H1 (cell line): Measurements from ENCODE around the gene XAB2. TPM values are rescaled to one million over a fixed set of nuclear protein-coding genes. Genes with fewer than 3 reads are reported as not detected.

ENCODE experiments used
- CTCF ChIA-PET: fragments of 300-600 bp; sonication (Branson Sonifier 250); formaldehyde crosslinking; loops from one replicate; lab custom pipeline; 2021; ENCODE audit not compliant: partially characterized antibody; lab: Charles Lee
- POLR2A ChIA-PET: fragments of 300-600 bp; sonication (Branson Sonifier 250); formaldehyde crosslinking; loops from one replicate; lab custom pipeline; 2021; ENCODE audit warnings: inconsistent platforms; ENCODE audit not compliant: partially characterized antibody; lab: Charles Lee
- DNase-seq, 2 experiments: peaks; one replicate each; pipeline versions ENCODE4 v3.0.0 to v3.0.0-alpha.2; 2010 to 2022; ENCODE audit warnings: low spot score in 2 of 2, low read depth in 1 of 2, mixed read lengths in 1 of 2
- FAIRE-seq: peaks from 2 replicates; lab custom pipeline; 2011; peaks lifted over from hg19 to GRCh38; lab: Jason Lieb, UNC
- H2AFZ ChIP-seq: 2 replicates; pipeline ENCODE4 v1.8.1; 2012; ENCODE audit warnings: low read length, inconsistent platforms
- H2AK5ac ChIP-seq: 2 replicates; pipeline ENCODE4 v1.6.1; 2013; ENCODE audit warnings: low read depth, low read length
- H2BK120ac ChIP-seq: replicated peaks from 2 replicates; pipeline ENCODE3; 2013; ENCODE audit warnings: low read depth, low read length, inconsistent platforms
- H2BK12ac ChIP-seq: 2 replicates; pipeline ENCODE4 v1.6.1; 2013; ENCODE audit warnings: low read depth, low read length
- H2BK15ac ChIP-seq: 2 replicates; pipeline ENCODE4 v1.6.1; 2013; ENCODE audit warnings: low read length
- H2BK20ac ChIP-seq: 2 replicates; pipeline ENCODE4 v1.6.1; 2013; ENCODE audit warnings: low read length
- H2BK5ac ChIP-seq: 2 replicates; pipeline ENCODE4 v1.6.1; 2013; ENCODE audit warnings: low read depth, low read length
- H3K14ac ChIP-seq: 2 replicates; pipeline ENCODE4 v1.6.1; 2013; ENCODE audit warnings: inconsistent platforms; ENCODE audit not compliant: insufficient read length
- H3K18ac ChIP-seq: 2 replicates; pipeline ENCODE4 v1.6.1; 2013; ENCODE audit warnings: low read length; ENCODE audit errors: extremely low read depth
- H3K23ac ChIP-seq: 2 replicates; pipeline ENCODE4 v1.6.1; 2013; ENCODE audit warnings: inconsistent platforms; ENCODE audit not compliant: insufficient read length
- H3K23me2 ChIP-seq: 2 replicates; pipeline ENCODE4 v1.6.1; 2013; ENCODE audit warnings: low read depth, low read length
- H3K27ac ChIP-seq: 2 replicates; pipeline ENCODE4 v1.6.1; 2011; ENCODE audit warnings: low read depth, low read length, inconsistent platforms
- H3K27me3 ChIP-seq, 4 experiments: replicated peaks in 1 of 4; 1 replicate in 1 of 4; 2 replicates in 3 of 4; pipeline versions ENCODE4 v1.6.1 to v1.8.1; 2011 to 2013; ENCODE audit warnings: low read length in 3 of 4, mild to moderate bottlenecking in 3 of 4, inconsistent platforms in 2 of 4, mixed read lengths in 2 of 4, moderate library complexity in 1 of 4; ENCODE audit not compliant: control insufficient read depth in 3 of 4, insufficient read depth in 3 of 4; ENCODE audit errors: extremely low read depth in 1 of 4
- H3K36me3 ChIP-seq, 4 experiments: 2 replicates each; pipeline versions ENCODE4 v1.6.1 to v1.8.1; 2011 to 2013; ENCODE audit warnings: mild to moderate bottlenecking in 4 of 4, low read length in 3 of 4, moderate library complexity in 2 of 4, control low read depth in 1 of 4, inconsistent platforms in 1 of 4; ENCODE audit not compliant: insufficient read depth in 4 of 4, control insufficient read depth in 2 of 4
- H3K4ac ChIP-seq: replicated peaks from 2 replicates; pipeline ENCODE3; 2013; ENCODE audit warnings: low read length, low read depth, mixed read lengths, inconsistent platforms; ENCODE audit not compliant: insufficient read length
- H3K4me1 ChIP-seq, 4 experiments: replicated peaks in 1 of 4; 1 replicate in 1 of 4; 2 replicates in 3 of 4; pipeline versions ENCODE4 v1.6.1 to v1.8.1; 2011 to 2013; ENCODE audit warnings: low read length in 3 of 4, inconsistent platforms in 2 of 4, mixed read lengths in 1 of 4; ENCODE audit not compliant: insufficient read depth in 4 of 4, control insufficient read depth in 3 of 4
- H3K4me2 ChIP-seq, 2 experiments: 2 replicates each; pipeline versions ENCODE4 v1.6.1 to v1.8.1; 2011 to 2013; ENCODE audit warnings: low read depth in 2 of 2, low read length in 2 of 2, control low read depth in 1 of 2, inconsistent platforms in 1 of 2, mild to moderate bottlenecking in 1 of 2; ENCODE audit not compliant: insufficient read depth in 1 of 2
- H3K4me3 ChIP-seq, 4 experiments: fragments of 200-600, 300-600 bp in 1 of 4; sonication (generic), shearing (Covaris generic), sonication (Bioruptor Twin) in 1 of 4; 2 replicates each; pipeline versions ENCODE4 v1.5.1 to v1.8.1; 2011 to 2016; ENCODE audit warnings: low read length in 4 of 4, low read depth in 3 of 4, control low read depth in 2 of 4, inconsistent platforms in 2 of 4, mild to moderate bottlenecking in 2 of 4, mixed read lengths in 1 of 4, moderate library complexity in 1 of 4; ENCODE audit not compliant: insufficient read depth in 2 of 4; ENCODE audit errors: extremely low read depth in 1 of 4
- H3K56ac ChIP-seq: replicated peaks from 2 replicates; pipeline ENCODE3; 2013; ENCODE audit warnings: low read depth, mild to moderate bottlenecking, mixed read lengths, low read length, inconsistent platforms; ENCODE audit not compliant: insufficient read length
- H3K79me1 ChIP-seq: 2 replicates; pipeline ENCODE4 v1.6.1; 2013; ENCODE audit warnings: low read depth, low read length, control low read depth
- H3K79me2 ChIP-seq, 2 experiments: 2 replicates each; pipeline versions ENCODE4 v1.6.1 to v1.8.1; 2012 to 2013; ENCODE audit warnings: low read length in 2 of 2, mild to moderate bottlenecking in 2 of 2, inconsistent platforms in 1 of 2; ENCODE audit not compliant: insufficient read depth in 2 of 2, control insufficient read depth in 1 of 2
- H3K9ac ChIP-seq, 4 experiments: replicated peaks in 1 of 4; 1 replicate in 1 of 4; 2 replicates in 3 of 4; pipeline versions ENCODE4 v1.6.1 to v1.8.1; 2011 to 2013; ENCODE audit warnings: low read depth in 3 of 4, low read length in 3 of 4, control low read depth in 2 of 4, mild to moderate bottlenecking in 2 of 4, moderate library complexity in 2 of 4, inconsistent platforms in 1 of 4; ENCODE audit errors: extremely low read depth in 1 of 4
- H3K9me3 ChIP-seq, 2 experiments: 2 replicates each; pipeline versions ENCODE4 v1.6.1 to v1.8.1; 2012 to 2013; ENCODE audit warnings: mild to moderate bottlenecking in 2 of 2, moderate library complexity in 2 of 2, control low read depth in 1 of 2, inconsistent platforms in 1 of 2, low read depth in 1 of 2, low read length in 1 of 2, mixed read lengths in 1 of 2; ENCODE audit not compliant: insufficient read depth in 2 of 2
- H4K20me1 ChIP-seq, 2 experiments: replicated peaks in 1 of 2; 2 replicates each; pipeline versions ENCODE3 to v1.8.1; 2011 to 2013; ENCODE audit warnings: inconsistent platforms in 2 of 2, low read length in 2 of 2, mild to moderate bottlenecking in 1 of 2; ENCODE audit not compliant: insufficient read depth in 2 of 2, control insufficient read depth in 1 of 2
- H4K5ac ChIP-seq: 2 replicates; pipeline ENCODE4 v1.6.1; 2013; ENCODE audit warnings: low read length, low read depth, mixed read lengths, inconsistent platforms; ENCODE audit not compliant: insufficient read length
- H4K8ac ChIP-seq: 2 replicates; pipeline ENCODE4 v1.8.0; 2013; ENCODE audit warnings: mild to moderate bottlenecking, moderate library complexity, low read length, inconsistent platforms; ENCODE audit not compliant: insufficient read depth; ENCODE audit errors: extremely low read depth
- H4K91ac ChIP-seq: replicated peaks from 2 replicates; pipeline ENCODE3; 2013; ENCODE audit warnings: low read length, mixed read lengths, inconsistent platforms; ENCODE audit not compliant: insufficient read length
- ATF3 ChIP-seq: IDR thresholded peaks from 2 replicates; pipeline ENCODE4 v1.6.1; 2011; ENCODE audit warnings: low read depth, mild to moderate bottlenecking, low read length; ENCODE audit not compliant: insufficient read depth
- RXRA ChIP-seq: IDR thresholded peaks from 2 replicates; pipeline ENCODE4 v1.6.1; 2011; ENCODE audit warnings: low read depth, mild to moderate bottlenecking, low read length, moderate library complexity; ENCODE audit not compliant: insufficient read depth
- SIRT6 ChIP-seq: IDR thresholded peaks from one replicate; pipeline ENCODE4 v1.7.1; 2012; ENCODE audit warnings: low read length, inconsistent platforms
- TCF12 ChIP-seq: IDR thresholded peaks from 2 replicates; pipeline ENCODE4 v1.6.1; 2011; ENCODE audit warnings: low read depth, mild to moderate bottlenecking, low read length
- WGBS, 2 experiments: shearing (Covaris generic) in 1 of 2; methylation state at CpG; one replicate each; pipeline versions ENCODE4 v1.1.6 to v1.1.7; 2013 to 2015; ENCODE audit warnings: low lambda C conversion rate in 2 of 2, mixed read lengths in 2 of 2, inconsistent platforms in 1 of 2, low coverage in 1 of 2, missing lambda C conversion rate in 1 of 2; ENCODE audit not compliant: insufficient replicate concordance in 2 of 2, insufficient coverage in 1 of 2, insufficient read length in 1 of 2; ENCODE audit errors: extremely low coverage in 1 of 2, missing lambda C conversion rate in 1 of 2; 5-methylcytosine and 5-hydroxymethylcytosine counted together
- polyA plus RNA-seq, 7 experiments: library from polyadenylated mRNA; depleted of rRNA in 3 of 7; stranded (reverse) in 5 of 7; unstranded in 2 of 7; fragments of >200 nt in 5 of 7; fragments of 200-250 nt in 2 of 7; gene quantifications; 1 replicate in 5 of 7; 2 replicates in 1 of 7; 4 replicates in 1 of 7; pipeline versions ENCODE4 v1.2.1 to v1.2.3, GENCODE V29; 2011 to 2013; ENCODE audit warnings: missing spikeins in 2 of 7, mixed read lengths in 2 of 7
- total RNA-seq: library from RNA; stranded (reverse); fragmentation: NEBNext Ultra II Directional; extraction: Animal tissue kit (Norgen Biotek cat#: 25700); gene quantifications from 2 replicates; pipeline ENCODE4 v1.2.1, GENCODE V29; 2021

The XAB2 gene
- total and polyA plus RNA-seq, 2 of the 8 experiments (the other 6 are each of a cell fraction or from before 2014, with no cell fraction given): 48.2 to 49.4 TPM

DNA sequence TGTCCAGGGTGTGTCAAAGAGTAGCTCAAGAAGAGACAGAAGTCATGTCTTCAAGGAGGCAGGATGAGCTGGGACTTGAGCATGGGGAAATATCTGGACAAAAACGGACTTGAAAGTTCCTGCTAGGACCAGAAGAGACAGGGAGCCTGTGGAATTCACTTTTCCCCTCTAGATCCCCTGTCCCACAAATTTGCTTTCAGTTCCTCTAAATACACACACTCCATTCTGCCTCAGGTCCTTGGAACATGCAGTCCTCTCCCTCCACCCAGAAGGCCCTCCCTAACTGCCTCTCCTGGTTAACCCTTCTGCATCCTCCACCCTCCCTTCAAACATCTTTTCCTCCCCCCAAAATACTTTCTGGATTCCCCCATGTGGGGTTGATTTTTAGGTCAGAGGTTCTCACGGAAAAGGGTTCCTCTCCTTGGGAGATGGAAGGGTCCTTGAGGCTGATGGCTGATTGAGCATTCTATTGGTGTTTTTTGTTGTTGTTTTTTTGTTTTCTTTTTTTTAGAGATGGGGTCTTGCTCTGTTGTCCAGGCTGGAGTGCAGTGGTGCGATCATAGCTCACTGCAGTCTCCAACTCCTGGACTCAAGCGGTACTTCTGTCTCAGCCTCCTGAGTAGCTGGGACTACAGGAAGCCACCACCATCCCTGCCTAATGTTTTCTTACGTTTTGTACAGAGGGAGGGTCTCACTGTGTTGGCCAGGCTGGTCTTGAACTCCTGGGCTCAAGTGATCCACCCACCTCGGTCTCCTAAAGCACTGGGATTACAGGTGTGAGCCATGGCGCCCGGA is 32.6 kb upstream of the XAB2 start:
- Histone ChIP-seq H2BK12ac (no peak overlapping the region), H3K18ac (no peak overlapping the region), H3K36me3 (no peaks in the 10 kb centered on the region), H4K20me1 (no peaks in the 10 kb centered on the region), H3K9me3 (no peaks in the 10 kb centered on the region), H3K79me1 (no peaks in the 10 kb centered on the region), H3K23ac (no peak overlapping the region), H2AFZ (no peak overlapping the region), H3K4me3 (no peak overlapping the region), H2BK20ac (no peak overlapping the region), H3K4me2 (no peak overlapping the region), H3K23me2 (no peaks in the 10 kb centered on the region), H4K8ac (no peak overlapping the region), H2AK5ac (no peak overlapping the region), H3K27me3 (no peaks in the 10 kb centered on the region), H3K14ac (no peak overlapping the region), H3K27ac (no peak overlapping the region), H2BK120ac (no peak overlapping the region), H3K79me2 (no peaks in the 10 kb centered on the region), H2BK15ac (no peak overlapping the region), H4K91ac (no peak overlapping the region), H4K5ac (no peak overlapping the region), H3K4me1 (no peaks in the 10 kb centered on the region), H3K4ac (no peak overlapping the region), H3K56ac (no peak overlapping the region), H2BK5ac (no peak overlapping the region), H3K9ac (no peak overlapping the region)
- no peak for TF ChIP-seq TCF12
- no peak for TF ChIP-seq SIRT6
- TF ChIP-seq ATF3: no peak
- TF ChIP-seq RXRA: no peak
- DNase-seq: no peak
- 60% methylated on average over 6 of the region's 8 CpGs; no CpG with 5 or more reads in 1 of the 2 experiments for WGBS, 2 experiments
- ChIA-PET POLR2A (interaction anchor here (0.7 kb wide), 1 partner anchor 28 kb away, joined by 3 read pairs; no protein-coding TSS in a partner anchor), CTCF (interaction anchor here (0.6 to 2.5 kb wide), 3 partner anchors 10 to 143 kb away, joined by 3 to 11 read pairs (median 8); partner anchors contain the start of gene TRAPPC5)
- no peak for FAIRE-seq
